Ishikawa (cell line): ENCODE data around the gene SMYD4.

Source experiments
- CREB1 ChIP-seq: IDR thresholded peaks from 2 replicates; pipeline ENCODE4 v1.6.1; 2012; ENCODE audit warnings: low read depth
- EGR1 ChIP-seq: IDR thresholded peaks from 2 replicates; pipeline ENCODE4 v1.6.1; 2012
- RAD21 ChIP-seq: IDR thresholded peaks from 2 replicates; pipeline ENCODE4 v1.6.1; 2012; ENCODE audit warnings: low read depth
- TF ChIP-seq, protein P1 (sequence below): IDR thresholded peaks from 2 replicates; pipeline ENCODE4 v1.6.1; 2012; ENCODE audit warnings: low read depth, mild to moderate bottlenecking

DNA sequence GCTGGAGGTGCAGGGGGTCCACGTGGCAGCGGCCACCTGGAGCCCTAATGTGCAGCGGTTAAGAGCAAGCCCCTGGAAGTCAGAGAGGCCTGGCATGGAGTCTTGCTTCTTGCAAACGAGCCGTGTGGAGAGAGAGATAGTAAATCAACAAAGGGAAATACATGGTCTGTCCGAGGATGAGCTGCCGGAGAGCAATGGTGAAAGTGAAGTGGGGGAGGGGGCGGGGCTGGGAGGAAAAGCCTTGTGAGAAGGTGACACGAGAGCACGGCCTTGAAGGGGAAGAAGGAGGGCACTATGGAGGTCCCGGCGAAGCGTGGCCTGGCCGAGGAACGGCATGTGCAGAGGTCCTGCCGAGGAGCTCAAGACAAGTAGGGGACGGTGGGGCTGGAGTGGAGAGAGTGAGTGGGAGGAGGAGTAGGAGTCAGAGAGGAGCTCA lies 73.9 kb downstream of the SMYD4 start:
- no peak for TF ChIP-seq EGR1
- no peak for TF ChIP-seq RAD21
- TF ChIP-seq CREB1 = no peak
- TF ChIP-seq, protein P1, sequence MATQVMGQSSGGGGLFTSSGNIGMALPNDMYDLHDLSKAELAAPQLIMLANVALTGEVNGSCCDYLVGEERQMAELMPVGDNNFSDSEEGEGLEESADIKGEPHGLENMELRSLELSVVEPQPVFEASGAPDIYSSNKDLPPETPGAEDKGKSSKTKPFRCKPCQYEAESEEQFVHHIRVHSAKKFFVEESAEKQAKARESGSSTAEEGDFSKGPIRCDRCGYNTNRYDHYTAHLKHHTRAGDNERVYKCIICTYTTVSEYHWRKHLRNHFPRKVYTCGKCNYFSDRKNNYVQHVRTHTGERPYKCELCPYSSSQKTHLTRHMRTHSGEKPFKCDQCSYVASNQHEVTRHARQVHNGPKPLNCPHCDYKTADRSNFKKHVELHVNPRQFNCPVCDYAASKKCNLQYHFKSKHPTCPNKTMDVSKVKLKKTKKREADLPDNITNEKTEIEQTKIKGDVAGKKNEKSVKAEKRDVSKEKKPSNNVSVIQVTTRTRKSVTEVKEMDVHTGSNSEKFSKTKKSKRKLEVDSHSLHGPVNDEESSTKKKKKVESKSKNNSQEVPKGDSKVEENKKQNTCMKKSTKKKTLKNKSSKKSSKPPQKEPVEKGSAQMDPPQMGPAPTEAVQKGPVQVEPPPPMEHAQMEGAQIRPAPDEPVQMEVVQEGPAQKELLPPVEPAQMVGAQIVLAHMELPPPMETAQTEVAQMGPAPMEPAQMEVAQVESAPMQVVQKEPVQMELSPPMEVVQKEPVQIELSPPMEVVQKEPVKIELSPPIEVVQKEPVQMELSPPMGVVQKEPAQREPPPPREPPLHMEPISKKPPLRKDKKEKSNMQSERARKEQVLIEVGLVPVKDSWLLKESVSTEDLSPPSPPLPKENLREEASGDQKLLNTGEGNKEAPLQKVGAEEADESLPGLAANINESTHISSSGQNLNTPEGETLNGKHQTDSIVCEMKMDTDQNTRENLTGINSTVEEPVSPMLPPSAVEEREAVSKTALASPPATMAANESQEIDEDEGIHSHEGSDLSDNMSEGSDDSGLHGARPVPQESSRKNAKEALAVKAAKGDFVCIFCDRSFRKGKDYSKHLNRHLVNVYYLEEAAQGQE = no peak
